ENCODE measurements around the gene FFAR3. TPM values are rescaled to one million over a fixed set of nuclear protein-coding genes. Genes with fewer than 3 reads are reported as not detected.

Gene FFAR3
- total RNA-seq, 4 donors from 2014 or later, result 0.45 TPM; not detected in 3

DNA sequence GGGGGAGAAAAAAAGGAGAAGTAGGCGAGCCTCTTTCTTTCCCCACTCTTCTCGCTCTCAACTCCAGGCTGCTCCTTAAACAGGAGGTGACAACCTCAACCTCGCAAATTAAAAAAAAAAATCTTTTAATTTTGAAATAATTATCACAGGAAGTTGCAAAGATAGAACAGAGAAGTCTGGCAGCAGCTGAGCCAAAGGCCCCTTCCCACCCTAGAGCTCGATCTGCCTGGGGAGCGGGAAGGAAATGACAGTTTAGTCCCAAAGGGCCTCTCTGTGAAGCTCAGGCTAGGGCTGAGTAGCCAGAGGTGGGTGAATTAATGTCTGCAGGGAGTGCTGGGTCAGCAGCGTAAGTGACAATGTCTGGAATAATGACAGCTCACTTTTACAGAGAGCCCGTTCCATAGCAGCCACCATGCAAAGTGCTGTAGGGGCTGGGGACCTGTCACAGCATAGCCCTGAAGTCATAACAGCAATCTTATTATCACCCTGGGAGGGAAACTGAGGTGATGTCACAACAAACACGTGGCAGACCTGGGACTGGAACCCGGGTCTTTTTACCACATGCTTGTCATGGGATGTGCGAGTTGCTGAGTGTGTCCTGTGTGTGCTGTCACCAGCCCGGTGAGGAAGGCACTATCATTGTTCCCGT is 38.1 kb upstream of the FFAR3 start:
- TF ChIP-seq POLR2A (IDR thresholded peaks at IDR 0.05), result no peak
- TF ChIP-seq, protein P1, sequence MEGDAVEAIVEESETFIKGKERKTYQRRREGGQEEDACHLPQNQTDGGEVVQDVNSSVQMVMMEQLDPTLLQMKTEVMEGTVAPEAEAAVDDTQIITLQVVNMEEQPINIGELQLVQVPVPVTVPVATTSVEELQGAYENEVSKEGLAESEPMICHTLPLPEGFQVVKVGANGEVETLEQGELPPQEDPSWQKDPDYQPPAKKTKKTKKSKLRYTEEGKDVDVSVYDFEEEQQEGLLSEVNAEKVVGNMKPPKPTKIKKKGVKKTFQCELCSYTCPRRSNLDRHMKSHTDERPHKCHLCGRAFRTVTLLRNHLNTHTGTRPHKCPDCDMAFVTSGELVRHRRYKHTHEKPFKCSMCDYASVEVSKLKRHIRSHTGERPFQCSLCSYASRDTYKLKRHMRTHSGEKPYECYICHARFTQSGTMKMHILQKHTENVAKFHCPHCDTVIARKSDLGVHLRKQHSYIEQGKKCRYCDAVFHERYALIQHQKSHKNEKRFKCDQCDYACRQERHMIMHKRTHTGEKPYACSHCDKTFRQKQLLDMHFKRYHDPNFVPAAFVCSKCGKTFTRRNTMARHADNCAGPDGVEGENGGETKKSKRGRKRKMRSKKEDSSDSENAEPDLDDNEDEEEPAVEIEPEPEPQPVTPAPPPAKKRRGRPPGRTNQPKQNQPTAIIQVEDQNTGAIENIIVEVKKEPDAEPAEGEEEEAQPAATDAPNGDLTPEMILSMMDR (IDR thresholded peaks at IDR 0.05), result no peak
- Histone ChIP-seq H3K9me3 (no peaks in the 10 kb centered on the region), H3K27me3 (no peaks in the 10 kb centered on the region), H3K4me1 (peaks cover 17 to 46% of the 10 kb centered on the region in 2 donors), H3K4me3 (replicated peaks in 1 of 3) (no peak overlapping the region), H3K27ac (peak overlapping the region; percentile 74 to 87 (median 80)), H3K36me3 (no peaks in the 10 kb centered on the region)
- 72 to 75% methylated on average over 9 to 12 of the region's 12 CpGs for WGBS, 2 donors
- no peak for DNase-seq
- intact Hi-C loops (cut with DNase I), result no loop called here

DNA sequence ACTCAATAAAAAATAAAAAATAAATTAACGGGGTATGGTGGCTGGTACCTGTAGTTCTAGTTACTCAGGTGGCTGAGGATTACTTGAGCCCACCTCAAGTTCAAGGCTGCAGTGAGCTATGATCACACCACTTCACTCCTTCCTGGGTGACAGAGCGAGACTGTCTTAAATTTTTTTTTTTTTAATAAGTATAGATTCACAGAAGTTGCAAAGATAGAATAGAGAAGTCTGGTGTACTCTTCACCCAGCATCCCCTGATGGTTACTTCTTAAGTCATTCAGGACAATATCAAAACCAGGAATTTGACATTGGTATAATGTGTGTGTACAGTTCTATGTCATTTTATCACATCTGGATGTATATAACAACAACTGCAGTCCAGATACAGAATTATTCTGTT is 37.0 kb upstream of the FFAR3 start:
- TF ChIP-seq, protein P1 (IDR thresholded peaks at IDR 0.05), result no peak
- no peak for TF ChIP-seq POLR2A (IDR thresholded peaks at IDR 0.05)
- Histone ChIP-seq H3K4me1 (peaks cover 17 to 44% of the 10 kb centered on the region in 2 donors), H3K27ac (no peak overlapping the region), H3K36me3 (no peaks in the 10 kb centered on the region), H3K9me3 (no peaks in the 10 kb centered on the region), H3K27me3 (no peaks in the 10 kb centered on the region), H3K4me3 (replicated peaks in 1 of 3) (no peak overlapping the region)
- DNase-seq, result no peak
- 83 to 93% methylated on average over 2 of the region's 2 CpGs for WGBS, 2 donors
- intact Hi-C loops (cut with DNase I), result no loop called here

- Histone ChIP-seq H3K27ac (no peak overlapping the region), H3K9me3 (no peaks in the 10 kb centered on the region), H3K27me3 (no peaks in the 10 kb centered on the region), H3K36me3 (no peaks in the 10 kb centered on the region), H3K4me3 (replicated peaks in 1 of 3) (no peak overlapping the region), H3K4me1 (peaks cover 17 to 37% of the 10 kb centered on the region in 2 donors)
- DNase-seq, result no peak
- intact Hi-C loops (cut with DNase I), result no loop called here
- 94 to 96% methylated on average over 9 of the region's 9 CpGs for WGBS, 2 donors
- TF ChIP-seq, protein P1 (IDR thresholded peaks at IDR 0.05), result no peak
Observed at GRCh38 chr19:35322014-35322413, 36.2 kb upstream of the FFAR3 start.

DNA sequence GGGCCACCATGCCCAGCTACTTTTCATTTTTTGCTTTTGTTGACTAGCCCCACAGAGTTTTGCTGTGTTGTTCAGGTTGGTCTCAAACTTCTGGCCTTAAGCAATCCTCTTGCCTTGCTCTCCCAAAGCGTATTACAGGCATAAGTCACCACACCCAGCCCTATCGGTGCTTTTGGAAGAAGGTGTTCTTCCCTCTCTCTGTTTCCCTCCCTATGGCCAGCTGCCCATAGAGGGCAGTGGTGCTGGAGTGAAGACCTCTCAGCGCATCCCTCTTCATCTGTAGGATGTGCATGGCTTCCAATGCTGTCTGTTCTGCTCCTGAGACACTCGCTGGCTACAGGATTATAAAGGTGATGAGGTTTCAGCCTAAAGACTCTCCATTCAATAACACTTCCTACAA is 30.6 kb upstream of the FFAR3 start:
- no peak overlapping the region for H3K27ac ChIP-seq
- no peaks in the 10 kb centered on the region for H3K4me1 ChIP-seq
- H3K36me3 ChIP-seq, result no peaks in the 10 kb centered on the region
- no peaks in the 10 kb centered on the region for H3K9me3 ChIP-seq
- H3K27me3 ChIP-seq, result no peaks in the 10 kb centered on the region
- H3K4me3 ChIP-seq (replicated peaks in 1 of 3), result no peak overlapping the region
- DNase-seq, result no peak
- 84 to 93% methylated on average over 4 of the region's 4 CpGs for WGBS, 2 donors
- intact Hi-C loops (cut with DNase I), result no loop called here
- TF ChIP-seq POLR2A (IDR thresholded peaks at IDR 0.05), result no peak
- TF ChIP-seq, protein P1 (IDR thresholded peaks at IDR 0.05), result no peak

DNA sequence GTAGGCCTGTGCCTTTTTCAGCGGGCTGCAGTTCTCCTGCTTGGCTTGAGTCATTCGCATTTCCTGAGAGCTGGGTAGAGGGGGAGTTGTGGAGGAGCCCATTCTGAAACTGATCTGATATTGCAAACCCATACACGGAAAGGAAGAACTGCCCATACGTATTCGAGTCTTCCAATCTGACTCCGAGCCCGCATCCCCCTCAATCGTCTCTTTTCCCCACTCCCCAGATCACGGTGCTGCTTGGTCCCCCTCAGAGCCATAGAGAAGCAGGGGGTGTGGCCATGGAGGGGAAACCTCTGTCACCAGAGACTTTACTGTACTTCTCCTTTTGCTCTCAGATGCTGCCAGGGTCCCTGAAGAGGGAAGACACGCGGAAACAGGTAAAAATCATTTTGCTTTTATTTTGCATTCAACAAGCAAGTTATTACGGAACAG is 29.4 kb upstream of the FFAR3 start, which contains the start of gene CD22:
TSS of gene CD22 (plus strand) at position 337 of the 435 bp plus-strand sequence. CDS start 2,854 bp downstream, outside the sequence.
- Histone ChIP-seq H3K4me1 (no peaks in the 10 kb centered on the region), H3K27me3 (no peaks in the 10 kb centered on the region), H3K9me3 (no peaks in the 10 kb centered on the region), H3K36me3 (no peaks in the 10 kb centered on the region), H3K4me3 (replicated peaks in 1 of 3) (no peak within 1 kb of the TSS), H3K27ac (no peak within 1 kb of the TSS)
- 86 to 87% methylated on average over 12 of the region's 12 CpGs for WGBS, 2 donors
- intact Hi-C loops (cut with DNase I), result no loop called here
- TF ChIP-seq, protein P1 (IDR thresholded peaks at IDR 0.05), result no peak
- TF ChIP-seq POLR2A (IDR thresholded peaks at IDR 0.05), result no peak
- no peak for DNase-seq
